ENCODE data around the gene RASGRP3. TPM values are rescaled to one million over a fixed set of nuclear protein-coding genes. Genes with fewer than 3 reads are reported as not detected.

The RASGRP3 gene
- polyA plus RNA-seq, 1 of the 3 experiments (the other 2 are of a cell fraction): 72.5 TPM

GRCh38 chr2:33581872-33582271 lies 105.4 kb downstream of the RASGRP3 start:
- Histone ChIP-seq H3K9me3 (no peaks in the 10 kb centered on the region), H3K79me2 (ENCODE audit: insufficient read depth) (peaks cover 6% of the 10 kb centered on the region; the same call in 1 of the 2 replicates), H2AFZ (ENCODE audit: low read depth) (no peak overlapping the region), H3K4me1 (ENCODE audit: control insufficient read depth in 1 of 2, insufficient read depth in 2 of 2, low read depth in 1 of 2, low read length in 1 of 2) (no peaks in the 10 kb centered on the region; a peak in 1 of 4 replicates), H3K9ac (no peak overlapping the region), H3K4me2 (no peak overlapping the region), H4K20me1 (ENCODE audit: insufficient read depth) (no peaks in the 10 kb centered on the region), H3K36me3 (replicated peaks in 1 of 2; ENCODE audit: control insufficient read depth in 1 of 2, insufficient read depth in 2 of 2, low read length in 1 of 2) (peaks cover 26 to 41% of the 10 kb centered on the region in 2 experiments), H3K4me3 (ENCODE audit: low read depth in 2 of 2, low read length in 1 of 2) (no peak overlapping the region), H3K27me3 (ENCODE audit: insufficient read depth) (no peaks in the 10 kb centered on the region), H3F3A (replicated peaks; ENCODE audit: insufficient read depth) (peaks cover 23% of the 10 kb centered on the region), H3K27ac (ENCODE audit: low read depth in 2 of 2, low read length in 1 of 2) (no peak overlapping the region), H3K9me2 (no peaks in the 10 kb centered on the region)
- WGBS (ENCODE audit: low lambda C conversion rate): 87% methylated on average over 5 of the region's 5 CpGs
- DNase-seq: no peak
- ChIA-PET POLR2A (no interaction called here), CTCF (interaction anchor here (0.7 to 3.0 kb wide), 7 partner anchors 10 to 809 kb away, joined by 3 to 42 read pairs (median 14); partner anchors contain the start of gene FAM98A)
- TF ChIP-seq CTCF (IDR thresholded peaks at IDR 0.05) (no peak), SMC3 (IDR thresholded peaks at IDR 0.05; ENCODE audit: low read depth, low read length) (no peak), GATA2 (CRISPR knock-in tag; IDR thresholded peaks at IDR 0.05) (no peak), JUND (IDR thresholded peaks at IDR 0.05) (no peak), EP300 (IDR thresholded peaks at IDR 0.05; ENCODE audit: borderline replicate concordance in 1 of 2, low read depth in 1 of 2, low read length in 1 of 2) (no peak), MEF2A (IDR thresholded peaks at IDR 0.05; ENCODE audit: borderline replicate concordance, low read depth) (no peak), MXI1 (IDR thresholded peaks at IDR 0.05; ENCODE audit: low read depth, low read length) (no peak), NRF1 (IDR thresholded peaks at IDR 0.05; ENCODE audit: low read depth, low read length) (no peak), RFX5 (IDR thresholded peaks at IDR 0.05; ENCODE audit: low read length) (no peak), ELF1 (IDR thresholded peaks at IDR 0.05) (no peak), FOSL2 (IDR thresholded peaks at IDR 0.05; ENCODE audit: borderline replicate concordance, low read depth) (no peak), POLR2AphosphoS5 (IDR thresholded peaks at IDR 0.05; ENCODE audit: low read depth, low read length) (no peak), FOXM1 (IDR thresholded peaks at IDR 0.05; ENCODE audit: low read depth) (no peak), EZH2phosphoT487 (IDR thresholded peaks at IDR 0.05; ENCODE audit: borderline replicate concordance, low read depth) (no peak)

- 36% methylated on average over 2 of the region's 2 CpGs for WGBS (ENCODE audit: low lambda C conversion rate)
- H3K9ac ChIP-seq: no peak overlapping the region
- H3K4me1 ChIP-seq (ENCODE audit: control insufficient read depth in 1 of 2, insufficient read depth in 2 of 2, low read depth in 1 of 2, low read length in 1 of 2): no peaks in the 10 kb centered on the region; a peak in 1 of 4 replicates
- H3K27me3 ChIP-seq (ENCODE audit: insufficient read depth): no peaks in the 10 kb centered on the region
- no peaks in the 10 kb centered on the region for H3K9me2 ChIP-seq
- CTCF ChIA-PET: interaction anchor here (0.6 to 3.0 kb wide), 36 partner anchors 11 to 1596 kb away, joined by 3 to 42 read pairs (median 4); partner anchors contain the start of genes FAM98A and RASGRP3
- no peaks in the 10 kb centered on the region for H3K9me3 ChIP-seq
- no peak overlapping the region for H2AFZ ChIP-seq (ENCODE audit: low read depth)
- H3K4me3 ChIP-seq (ENCODE audit: low read depth in 2 of 2, low read length in 1 of 2): no peak overlapping the region
- H4K20me1 ChIP-seq (ENCODE audit: insufficient read depth): no peaks in the 10 kb centered on the region
- H3K36me3 ChIP-seq (replicated peaks in 1 of 2; ENCODE audit: control insufficient read depth in 1 of 2, insufficient read depth in 2 of 2, low read length in 1 of 2): peaks cover 41 to 56% of the 10 kb centered on the region in 2 experiments
- peaks cover 15% of the 10 kb centered on the region for H3F3A ChIP-seq (replicated peaks; ENCODE audit: insufficient read depth)
- peaks cover 6% of the 10 kb centered on the region; the same call in 1 of the 2 replicates for H3K79me2 ChIP-seq (ENCODE audit: insufficient read depth)
- H3K27ac ChIP-seq (ENCODE audit: low read depth in 2 of 2, low read length in 1 of 2): peak overlapping the region in 1 of 2 experiments; percentile 39; a peak in 1 of 4 replicates
- DNase-seq: peak; percentile 57
- H3K4me2 ChIP-seq: no peak overlapping the region
- POLR2A ChIA-PET: interaction anchor here (0.5 to 0.7 kb wide), 2 partner anchors 95 to 1171 kb away, joined by 3 to 4 read pairs; no protein-coding TSS in a partner anchor
- peak; percentile 55 for TF ChIP-seq SMC3 (IDR thresholded peaks at IDR 0.05; ENCODE audit: low read depth, low read length)
- no peak for TF ChIP-seq NFIC (IDR thresholded peaks at IDR 0.05; ENCODE audit: borderline replicate concordance)
- TF ChIP-seq USF1 (IDR thresholded peaks at IDR 0.05; ENCODE audit: borderline replicate concordance, low read depth): no peak
- no peak for TF ChIP-seq FOSL2 (IDR thresholded peaks at IDR 0.05; ENCODE audit: borderline replicate concordance, low read depth)
- TF ChIP-seq RXRA (IDR thresholded peaks at IDR 0.05; ENCODE audit: borderline replicate concordance, low read depth): no peak
- TF ChIP-seq FOXM1 (IDR thresholded peaks at IDR 0.05; ENCODE audit: low read depth): no peak
- peak; percentile 89 for TF ChIP-seq RAD21 (IDR thresholded peaks at IDR 0.05; ENCODE audit: low read length)
- TF ChIP-seq MAX (IDR thresholded peaks at IDR 0.05; ENCODE audit: low read depth): no peak
- TF ChIP-seq REST (IDR thresholded peaks at IDR 0.05; ENCODE audit: low read depth, low read length): no peak
- TF ChIP-seq RCOR1 (IDR thresholded peaks at IDR 0.05; ENCODE audit: low read length): no peak
- no peak for TF ChIP-seq JUND (IDR thresholded peaks at IDR 0.05)
- no peak for TF ChIP-seq POLR2AphosphoS5 (IDR thresholded peaks at IDR 0.05; ENCODE audit: low read depth, low read length)
These were observed 106.9 kb downstream of the RASGRP3 start for GRCh38 chr2:33583194-33583938.

Measured in SK-N-SH (cell line).